A673 (cell line): ENCODE data around the gene BEX4. TPM values are rescaled to one million over a fixed set of nuclear protein-coding genes. Genes with fewer than 3 reads are reported as not detected.
"Not testable (repeated sequence)": the region's sequence is repeated elsewhere in the genome, so short reads cannot be mapped to it uniquely, and the experiment has no call there.

Experiments used
- BruUV-seq: library from RNA; stranded (reverse); fragments of 400-500 nt; replicated peaks from 2 replicates; lab custom pipeline; 2021; lab: Mats Ljungman, UMichigan
- CTCF ChIA-PET: fragments of 300-600 bp; sonication (Branson Sonifier 250); formaldehyde crosslinking; loops from one replicate; lab custom pipeline; 2022; ENCODE audit warnings: antibody characterized with exemption; lab: Charles Lee
- POLR2A ChIA-PET: fragments of 300-600 bp; sonication (Branson Sonifier 250); formaldehyde crosslinking; loops from one replicate; lab custom pipeline; 2022; ENCODE audit warnings: antibody characterized with exemption; ENCODE audit not compliant: low non-redundant PET; lab: Charles Lee
- DNase-seq: peaks from one replicate; pipeline ENCODE4 v3.0.0-alpha.2; 2015; ENCODE audit warnings: low spot score
- H3K27ac ChIP-seq: fragments of 200-600 bp; sonication (generic); 2 replicates; pipeline ENCODE4 v1.5.1; 2016; ENCODE audit warnings: mixed run types, low read depth, mild to moderate bottlenecking, mixed read lengths, antibody characterized with exemption, low read length; ENCODE audit not compliant: poor library complexity, severe bottlenecking
- H3K27me3 ChIP-seq: fragments of 200-600 bp; sonication (generic); replicated peaks from 2 replicates; pipeline ENCODE4 v1.6.1; 2017; ENCODE audit warnings: mixed run types, low read depth, mild to moderate bottlenecking, mixed read lengths, antibody characterized with exemption, low read length; ENCODE audit not compliant: insufficient read depth, poor library complexity
- H3K36me3 ChIP-seq: fragments of 200-600 bp; sonication (generic); 2 replicates; pipeline ENCODE4 v1.6.1; 2016; ENCODE audit warnings: mixed run types, mild to moderate bottlenecking, mixed read lengths, antibody characterized with exemption, low read length; ENCODE audit not compliant: insufficient read depth, poor library complexity, severe bottlenecking
- H3K4me1 ChIP-seq: fragments of 200-600 bp; sonication (generic); 2 replicates; pipeline ENCODE4 v1.6.1; 2017; ENCODE audit warnings: mixed run types, mild to moderate bottlenecking, mixed read lengths, antibody characterized with exemption, low read length; ENCODE audit not compliant: insufficient read depth, poor library complexity, severe bottlenecking
- H3K4me3 ChIP-seq: fragments of 200-600 bp; sonication (generic); 2 replicates; pipeline ENCODE4 v1.5.1; 2016; ENCODE audit warnings: low read depth, mixed run types, mild to moderate bottlenecking, mixed read lengths, low read length; ENCODE audit not compliant: poor library complexity, severe bottlenecking
- H3K9me3 ChIP-seq: fragments of 200-600 bp; sonication (generic); 2 replicates; pipeline ENCODE4 v1.6.1; 2016; ENCODE audit warnings: mixed run types, low read depth, mild to moderate bottlenecking, mixed read lengths, antibody characterized with exemption, low read length; ENCODE audit not compliant: poor library complexity, severe bottlenecking
- CTCF ChIP-seq: fragments of 300-800, 200-600 bp; sonication (generic); conservative IDR thresholded peaks from 2 replicates; pipeline ENCODE4 v1.5.1; 2017; ENCODE audit warnings: low read depth, mild to moderate bottlenecking, antibody characterized with exemption, low read length, moderate library complexity, mixed read lengths
- EZH2 ChIP-seq: fragments of 200-600 bp; sonication (generic); IDR thresholded peaks from 2 replicates; pipeline ENCODE4 v1.6.1; 2017; ENCODE audit warnings: borderline replicate concordance, low read depth, mild to moderate bottlenecking, mixed read lengths, antibody characterized with exemption, low read length; ENCODE audit not compliant: poor library complexity, severe bottlenecking
- intact Hi-C: fragments of 100-400 bp; cut with micrococcal nuclease; formaldehyde crosslinking; loops from one replicate; pipeline ENCODE4 v1.10.0; 2022; ENCODE audit not compliant: unreplicated experiment
- total RNA-seq: library from RNA; stranded (reverse); gene quantifications from 2 replicates; pipeline ENCODE4 v1.2.3, GENCODE V29; 2021

The BEX4 gene
- total RNA-seq, 1 experiment from 2014 or later, result 67.7 TPM

- no peak for DNase-seq
- H3K4me1 ChIP-seq, result no peaks in the 10 kb centered on the region
- H3K27me3 ChIP-seq, result no peaks in the 10 kb centered on the region
- H3K36me3 ChIP-seq, result no peaks in the 10 kb centered on the region
- no peak overlapping the region for H3K4me3 ChIP-seq
- POLR2A ChIA-PET, result no interaction called here
- H3K9me3 ChIP-seq, result no peaks in the 10 kb centered on the region
- intact Hi-C loops, result no loop called here
- no TSS peak for BruUV-seq
- no peak overlapping the region for H3K27ac ChIP-seq
- no peak for TF ChIP-seq EZH2
- no peak for TF ChIP-seq CTCF
- CTCF ChIA-PET, result no interaction called here
These were observed 26.9 kb upstream of the BEX4 start for GRCh38 chrX:103187953-103188475.

- CTCF ChIA-PET, result no interaction called here
- peak; percentile 52 for DNase-seq
- no peaks in the 10 kb centered on the region for H3K36me3 ChIP-seq
These were observed 17.1 kb upstream of the BEX4 start for GRCh38 chrX:103197721-103198306.

GRCh38 chrX:103198668-103199067 lies 16.2 kb upstream of the BEX4 start:
- DNase-seq, H3K4me1 ChIP-seq, H3K9me3 ChIP-seq, POLR2A ChIA-PET, BruUV-seq, H3K27me3 ChIP-seq, H3K36me3 ChIP-seq, CTCF ChIA-PET, H3K4me3 ChIP-seq, H3K27ac ChIP-seq, intact Hi-C loops: not testable (repeated sequence)

More at GRCh38 chrX:103197721-103198306, 17.1 kb upstream of the BEX4 start:
- Histone ChIP-seq H3K27ac (peak overlapping the region; percentile 59), H3K9me3 (no peaks in the 10 kb centered on the region), H3K4me3 (no peak overlapping the region), H3K27me3 (no peaks in the 10 kb centered on the region), H3K4me1 (no peaks in the 10 kb centered on the region)
- POLR2A ChIA-PET, result no interaction called here
- no TSS peak for BruUV-seq
- no peak for TF ChIP-seq CTCF
- TF ChIP-seq EZH2, result no peak
- intact Hi-C loops, result no loop called here

- Histone ChIP-seq H3K27ac (no peak overlapping the region), H3K27me3 (no peaks in the 10 kb centered on the region), H3K36me3 (no peaks in the 10 kb centered on the region), H3K4me1 (no peaks in the 10 kb centered on the region), H3K9me3 (no peaks in the 10 kb centered on the region), H3K4me3 (no peak overlapping the region)
- POLR2A ChIA-PET, result no interaction called here
- DNase-seq, result no peak
- no TSS peak for BruUV-seq
- TF ChIP-seq CTCF, result no peak
- TF ChIP-seq EZH2, result no peak
- CTCF ChIA-PET, result no interaction called here
- intact Hi-C loops, result no loop called here
These were observed 13.9 kb upstream of the BEX4 start for GRCh38 chrX:103201041-103201440.
